Neural cell (in vitro differentiated cells): ENCODE data around the gene CACNA1I. TPM values are rescaled to one million over a fixed set of nuclear protein-coding genes. Genes with fewer than 3 reads are reported as not detected.

Experiments used
- H2AFZ ChIP-seq: fragments of 200-600, 300-800 bp; sonication (generic), shearing (Covaris generic); 2 replicates; pipeline ENCODE4 v1.6.0; 2014; ENCODE audit warnings: low read depth, mild to moderate bottlenecking, antibody characterized with exemption, low read length, moderate library complexity
- H3F3A ChIP-seq: fragments of 200-600 bp; shearing (Covaris generic); 2 replicates; pipeline ENCODE4 v1.6.1; 2016; ENCODE audit warnings: mild to moderate bottlenecking, moderate library complexity, mixed read lengths, antibody characterized with exemption, low read length; ENCODE audit not compliant: insufficient read depth, poor library complexity, severe bottlenecking
- H3K27ac ChIP-seq: fragments of 200-600, 300-800 bp; sonication (generic), shearing (Covaris generic); 2 replicates; pipeline ENCODE4 v1.5.1; 2014; ENCODE audit warnings: mild to moderate bottlenecking, low read length, moderate library complexity
- H3K27me3 ChIP-seq: fragments of 300-800, 200-600 bp; sonication (generic), shearing (Covaris generic); 2 replicates; pipeline ENCODE4 v1.6.0; 2014; ENCODE audit warnings: mild to moderate bottlenecking, low read depth, low read length, moderate library complexity; ENCODE audit not compliant: insufficient read depth
- H3K36me3 ChIP-seq: fragments of 300-800, 200-600 bp; sonication (generic), shearing (Covaris generic); 2 replicates; pipeline ENCODE4 v1.5.1; 2014; ENCODE audit warnings: mild to moderate bottlenecking, antibody characterized with exemption, low read length, moderate library complexity; ENCODE audit not compliant: insufficient read depth
- H3K4me2 ChIP-seq: fragments of 300-800, 200-600 bp; sonication (generic), shearing (Covaris generic); 2 replicates; pipeline ENCODE4 v1.6.0; 2014; ENCODE audit warnings: mild to moderate bottlenecking, low read length
- H3K4me3 ChIP-seq: fragments of 300-800, 200-600 bp; sonication (generic), shearing (Covaris generic); 2 replicates; pipeline ENCODE4 v1.5.1; 2014; ENCODE audit warnings: mild to moderate bottlenecking, low read length, moderate library complexity
- H3K79me2 ChIP-seq: fragments of 200-600 bp; shearing (Covaris generic); replicated peaks from 2 replicates; pipeline ENCODE4 v1.6.0; 2014; ENCODE audit warnings: mild to moderate bottlenecking, low read length, moderate library complexity; ENCODE audit not compliant: insufficient read depth
- H3K9ac ChIP-seq: fragments of 300-800, 200-600 bp; sonication (generic), shearing (Covaris generic); 2 replicates; pipeline ENCODE4 v1.6.1; 2016; ENCODE audit warnings: mild to moderate bottlenecking, low read length, mixed read lengths
- H3K9me2 ChIP-seq: fragments of 200-600 bp; shearing (Covaris generic); 2 replicates; pipeline ENCODE4 v1.6.1; 2016; ENCODE audit warnings: mild to moderate bottlenecking, low read length, mixed read lengths; ENCODE audit not compliant: insufficient read depth
- H3K9me3 ChIP-seq: fragments of 200-600, 300-800 bp; sonication (generic), shearing (Covaris generic); 2 replicates; pipeline ENCODE4 v1.6.1; 2016; ENCODE audit warnings: mild to moderate bottlenecking, mixed run types, low read length, moderate library complexity, mixed read lengths
- H4K20me1 ChIP-seq: fragments of 200-600 bp; shearing (Covaris generic); 2 replicates; pipeline ENCODE4 v1.6.1; 2016; ENCODE audit warnings: mild to moderate bottlenecking, mixed run types; ENCODE audit not compliant: insufficient read depth
- EP300 ChIP-seq: fragments of 450-650 bp; conservative IDR thresholded peaks from 2 replicates; pipeline ENCODE4 v1.6.1; 2014; ENCODE audit warnings: antibody characterized with exemption, mild to moderate bottlenecking, moderate library complexity; ENCODE audit not compliant: poor library complexity, severe bottlenecking
- EZH2 ChIP-seq: fragments of 200-600, 300-800 bp; shearing (Covaris generic), sonication (generic); IDR thresholded peaks from 2 replicates; pipeline ENCODE4 v1.6.1; 2014; ENCODE audit warnings: antibody characterized with exemption, low read length, borderline replicate concordance, mild to moderate bottlenecking; ENCODE audit not compliant: insufficient read depth, poor library complexity, severe bottlenecking
- MXI1 ChIP-seq: fragments of 450-650 bp; conservative IDR thresholded peaks from 2 replicates; pipeline ENCODE4 v1.6.1; 2014; ENCODE audit warnings: antibody characterized with exemption, mild to moderate bottlenecking; ENCODE audit not compliant: poor library complexity, severe bottlenecking
- POLR2AphosphoS5 ChIP-seq: IDR thresholded peaks from 2 replicates; pipeline ENCODE4 v1.6.1; 2012
- RAD21 ChIP-seq: fragments of 450-650 bp; conservative IDR thresholded peaks from 2 replicates; pipeline ENCODE4 v1.6.1; 2014; ENCODE audit warnings: antibody characterized with exemption, mild to moderate bottlenecking, moderate library complexity
- SMC3 ChIP-seq: fragments of 450-650 bp; conservative IDR thresholded peaks from 2 replicates; pipeline ENCODE4 v1.6.1; 2014; ENCODE audit warnings: antibody characterized with exemption, mild to moderate bottlenecking, moderate library complexity; ENCODE audit not compliant: poor library complexity
- TAF1 ChIP-seq: IDR thresholded peaks from 2 replicates; pipeline ENCODE4 v1.6.1; 2012; ENCODE audit warnings: low read depth
- polyA plus RNA-seq: library from polyadenylated mRNA; depleted of rRNA; stranded (reverse); fragments of >200 nt; gene quantifications from 2 replicates; pipeline ENCODE4 v1.2.3, GENCODE V29; 2014
- TF ChIP-seq, protein P1 (sequence below): IDR thresholded peaks from 2 replicates; pipeline ENCODE4 v1.6.1; 2012; ENCODE audit warnings: borderline replicate concordance
- TF ChIP-seq, protein P2 (sequence below): fragments of 450-650 bp; IDR thresholded peaks from 2 replicates; pipeline ENCODE4 v1.5.1; 2014; ENCODE audit warnings: antibody characterized with exemption, mild to moderate bottlenecking, moderate library complexity; ENCODE audit not compliant: poor library complexity, severe bottlenecking

CACNA1I gene
- polyA plus RNA-seq, 1 donor from 2014 or later = 1.9 TPM

DNA sequence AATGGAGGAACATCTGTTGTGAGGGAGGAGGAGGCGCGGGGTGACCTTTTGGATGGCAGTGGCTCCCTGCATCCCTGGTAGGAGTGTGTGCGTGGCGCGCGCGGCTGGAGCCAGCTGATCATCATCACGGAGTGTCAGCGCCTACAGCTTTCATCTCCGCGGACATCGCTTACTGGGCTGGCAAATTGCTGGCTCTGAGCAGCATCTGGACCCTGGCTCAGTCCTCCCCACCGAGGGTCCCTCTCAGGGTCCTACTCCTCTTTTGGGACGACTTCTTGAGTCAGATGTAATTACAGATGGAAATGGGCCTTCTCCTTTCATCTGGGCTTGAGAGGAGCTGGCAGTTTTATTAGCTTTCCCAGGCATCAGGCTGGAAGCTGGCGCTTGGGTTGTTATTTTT, 85.3 kb downstream of the CACNA1I start:
- TF ChIP-seq EP300 (no peak), MXI1 (no peak), SMC3 (no peak), TAF1 (no peak), RAD21 (no peak), EZH2 (no peak), POLR2AphosphoS5 (no peak)
- TF ChIP-seq, protein P1, sequence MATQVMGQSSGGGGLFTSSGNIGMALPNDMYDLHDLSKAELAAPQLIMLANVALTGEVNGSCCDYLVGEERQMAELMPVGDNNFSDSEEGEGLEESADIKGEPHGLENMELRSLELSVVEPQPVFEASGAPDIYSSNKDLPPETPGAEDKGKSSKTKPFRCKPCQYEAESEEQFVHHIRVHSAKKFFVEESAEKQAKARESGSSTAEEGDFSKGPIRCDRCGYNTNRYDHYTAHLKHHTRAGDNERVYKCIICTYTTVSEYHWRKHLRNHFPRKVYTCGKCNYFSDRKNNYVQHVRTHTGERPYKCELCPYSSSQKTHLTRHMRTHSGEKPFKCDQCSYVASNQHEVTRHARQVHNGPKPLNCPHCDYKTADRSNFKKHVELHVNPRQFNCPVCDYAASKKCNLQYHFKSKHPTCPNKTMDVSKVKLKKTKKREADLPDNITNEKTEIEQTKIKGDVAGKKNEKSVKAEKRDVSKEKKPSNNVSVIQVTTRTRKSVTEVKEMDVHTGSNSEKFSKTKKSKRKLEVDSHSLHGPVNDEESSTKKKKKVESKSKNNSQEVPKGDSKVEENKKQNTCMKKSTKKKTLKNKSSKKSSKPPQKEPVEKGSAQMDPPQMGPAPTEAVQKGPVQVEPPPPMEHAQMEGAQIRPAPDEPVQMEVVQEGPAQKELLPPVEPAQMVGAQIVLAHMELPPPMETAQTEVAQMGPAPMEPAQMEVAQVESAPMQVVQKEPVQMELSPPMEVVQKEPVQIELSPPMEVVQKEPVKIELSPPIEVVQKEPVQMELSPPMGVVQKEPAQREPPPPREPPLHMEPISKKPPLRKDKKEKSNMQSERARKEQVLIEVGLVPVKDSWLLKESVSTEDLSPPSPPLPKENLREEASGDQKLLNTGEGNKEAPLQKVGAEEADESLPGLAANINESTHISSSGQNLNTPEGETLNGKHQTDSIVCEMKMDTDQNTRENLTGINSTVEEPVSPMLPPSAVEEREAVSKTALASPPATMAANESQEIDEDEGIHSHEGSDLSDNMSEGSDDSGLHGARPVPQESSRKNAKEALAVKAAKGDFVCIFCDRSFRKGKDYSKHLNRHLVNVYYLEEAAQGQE = no peak
- TF ChIP-seq, protein P2, sequence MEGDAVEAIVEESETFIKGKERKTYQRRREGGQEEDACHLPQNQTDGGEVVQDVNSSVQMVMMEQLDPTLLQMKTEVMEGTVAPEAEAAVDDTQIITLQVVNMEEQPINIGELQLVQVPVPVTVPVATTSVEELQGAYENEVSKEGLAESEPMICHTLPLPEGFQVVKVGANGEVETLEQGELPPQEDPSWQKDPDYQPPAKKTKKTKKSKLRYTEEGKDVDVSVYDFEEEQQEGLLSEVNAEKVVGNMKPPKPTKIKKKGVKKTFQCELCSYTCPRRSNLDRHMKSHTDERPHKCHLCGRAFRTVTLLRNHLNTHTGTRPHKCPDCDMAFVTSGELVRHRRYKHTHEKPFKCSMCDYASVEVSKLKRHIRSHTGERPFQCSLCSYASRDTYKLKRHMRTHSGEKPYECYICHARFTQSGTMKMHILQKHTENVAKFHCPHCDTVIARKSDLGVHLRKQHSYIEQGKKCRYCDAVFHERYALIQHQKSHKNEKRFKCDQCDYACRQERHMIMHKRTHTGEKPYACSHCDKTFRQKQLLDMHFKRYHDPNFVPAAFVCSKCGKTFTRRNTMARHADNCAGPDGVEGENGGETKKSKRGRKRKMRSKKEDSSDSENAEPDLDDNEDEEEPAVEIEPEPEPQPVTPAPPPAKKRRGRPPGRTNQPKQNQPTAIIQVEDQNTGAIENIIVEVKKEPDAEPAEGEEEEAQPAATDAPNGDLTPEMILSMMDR = no peak
- Histone ChIP-seq H3K4me2 (no peak overlapping the region), H3K27ac (no peak overlapping the region), H3K36me3 (no peaks in the 10 kb centered on the region), H3K9ac (no peak overlapping the region), H3K9me3 (no peaks in the 10 kb centered on the region), H3K79me2 (no peaks in the 10 kb centered on the region), H4K20me1 (no peaks in the 10 kb centered on the region), H3K4me3 (no peak overlapping the region), H3K27me3 (peaks cover 13% of the 10 kb centered on the region), H3K9me2 (no peaks in the 10 kb centered on the region), H2AFZ (no peak overlapping the region), H3F3A (no peaks in the 10 kb centered on the region)

DNA sequence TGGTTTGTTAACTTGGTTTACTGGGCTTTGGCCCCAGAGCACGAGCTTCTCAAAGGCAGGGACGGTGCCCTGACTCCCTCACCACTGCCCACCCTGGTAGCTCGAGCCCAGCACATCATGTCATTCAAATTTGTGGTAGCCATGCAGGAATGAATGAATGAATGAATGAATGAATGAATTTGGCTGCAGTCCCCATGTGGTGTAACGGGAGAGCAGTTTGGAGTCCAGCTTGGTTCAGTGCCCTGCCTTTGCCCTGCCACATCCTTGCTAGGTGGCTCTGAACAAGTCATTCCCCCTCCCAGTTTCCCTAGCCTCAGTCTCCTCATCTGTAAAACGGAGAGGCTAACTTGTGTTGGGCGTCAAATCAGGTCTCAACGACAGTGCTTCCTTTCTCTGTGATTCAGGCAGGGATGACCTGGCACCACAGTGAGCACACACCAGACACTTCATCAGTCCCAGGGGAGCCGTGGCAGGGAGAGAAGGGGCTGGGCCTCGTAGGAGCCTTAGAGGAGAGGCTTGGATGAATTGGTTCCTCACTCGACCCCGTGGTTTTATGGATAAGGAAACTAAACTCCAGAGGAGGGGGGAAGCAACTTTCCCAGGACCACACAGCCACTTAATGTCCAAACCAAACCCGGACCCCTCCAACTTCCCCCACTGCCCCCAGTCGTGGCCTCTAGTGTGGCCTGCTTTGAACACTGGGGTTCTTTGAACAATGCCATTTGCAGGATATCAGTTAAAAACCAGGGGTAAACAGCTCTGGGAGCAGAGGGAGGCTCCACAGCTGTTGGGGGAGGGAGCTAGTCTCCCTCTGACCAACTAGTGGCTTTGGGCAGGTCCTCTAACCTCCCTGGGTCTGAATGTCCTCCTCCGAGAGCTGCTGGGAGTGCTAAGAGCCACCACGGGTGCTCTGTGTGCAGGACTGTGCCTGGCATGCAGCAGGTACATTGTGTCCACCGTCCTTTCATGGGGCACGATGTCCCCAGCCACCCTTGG, 86.2 kb downstream of the CACNA1I start:
- Histone ChIP-seq H3K36me3 (no peaks in the 10 kb centered on the region), H3K27me3 (peaks cover 23% of the 10 kb centered on the region), H3K9me2 (no peaks in the 10 kb centered on the region), H3K27ac (no peak overlapping the region), H3K4me3 (no peak overlapping the region), H3K9ac (no peak overlapping the region), H3K4me2 (no peak overlapping the region), H3K79me2 (no peaks in the 10 kb centered on the region), H2AFZ (no peak overlapping the region), H4K20me1 (no peaks in the 10 kb centered on the region), H3F3A (no peaks in the 10 kb centered on the region), H3K9me3 (no peaks in the 10 kb centered on the region)
- TF ChIP-seq POLR2AphosphoS5 = no peak
- no peak for TF ChIP-seq TAF1
- no peak for TF ChIP-seq SMC3
- TF ChIP-seq RAD21 = no peak
- no peak for TF ChIP-seq EP300
- TF ChIP-seq, protein P1 = no peak
- TF ChIP-seq, protein P2 = no peak
- TF ChIP-seq EZH2 = no peak
- no peak for TF ChIP-seq MXI1
